GM12878 (cell line): ENCODE data around the gene KDM4C.

Experiments
- EZH2 ChIP-seq: IDR thresholded peaks from 2 replicates; pipeline ENCODE4 v1.6.1; 2012; ENCODE audit warnings: low read depth, mild to moderate bottlenecking, control low read depth, inconsistent platforms, low read length, borderline replicate concordance; ENCODE audit not compliant: control insufficient read depth
- HDAC2 ChIP-seq: fragments of 200-600 bp; sonication (generic); IDR thresholded peaks from 2 replicates; pipeline ENCODE4 v1.6.1; 2017
- MYC ChIP-seq: IDR thresholded peaks from 2 replicates; pipeline ENCODE4 v1.6.1; 2011; ENCODE audit warnings: mild to moderate bottlenecking, low read length, moderate library complexity, inconsistent platforms; ENCODE audit not compliant: insufficient read depth, insufficient replicate concordance, insufficient read length, severe bottlenecking
- PBX3 ChIP-seq: IDR thresholded peaks from 2 replicates; pipeline ENCODE4 v1.6.1; 2011; ENCODE audit warnings: mild to moderate bottlenecking, low read depth, low read length, moderate library complexity; ENCODE audit not compliant: insufficient replicate concordance
- POLR2A ChIP-seq: IDR thresholded peaks from 2 replicates; pipeline ENCODE4 v1.6.1; 2011; ENCODE audit warnings: low read depth, mild to moderate bottlenecking, low read length
- POLR2AphosphoS5 ChIP-seq: IDR thresholded peaks from 2 replicates; pipeline ENCODE4 v1.6.1; 2011; ENCODE audit warnings: mild to moderate bottlenecking, low read length, inconsistent platforms
- SIN3A ChIP-seq: IDR thresholded peaks from 2 replicates; pipeline ENCODE4 v1.6.1; 2012; ENCODE audit warnings: low read depth, low read length, improper control_type of control experiment
- ZBTB40 ChIP-seq: fragments of 450-650 bp; IDR thresholded peaks from 2 replicates; pipeline ENCODE4 v1.6.1; 2016; ENCODE audit warnings: mild to moderate bottlenecking, moderate library complexity, borderline replicate concordance
- ZNF207 ChIP-seq: fragments of 450-650 bp; IDR thresholded peaks from 2 replicates; pipeline ENCODE4 v1.6.1; 2014; ENCODE audit warnings: antibody characterized with exemption, mild to moderate bottlenecking, borderline replicate concordance
- TF ChIP-seq, protein P1 (sequence below): IDR thresholded peaks from 2 replicates; pipeline ENCODE4 v1.6.1; 2011; ENCODE audit warnings: borderline replicate concordance, low read depth, mild to moderate bottlenecking, moderate library complexity, mixed read lengths, low read length; ENCODE audit not compliant: insufficient read depth; ENCODE audit errors: extremely low read length

- TF ChIP-seq PBX3, result no peak
- no peak for TF ChIP-seq EZH2
- TF ChIP-seq HDAC2, result no peak
- no peak for TF ChIP-seq MYC
- TF ChIP-seq POLR2AphosphoS5, result no peak
- TF ChIP-seq SIN3A, result no peak
- no peak for TF ChIP-seq ZNF207
- TF ChIP-seq, protein P1, sequence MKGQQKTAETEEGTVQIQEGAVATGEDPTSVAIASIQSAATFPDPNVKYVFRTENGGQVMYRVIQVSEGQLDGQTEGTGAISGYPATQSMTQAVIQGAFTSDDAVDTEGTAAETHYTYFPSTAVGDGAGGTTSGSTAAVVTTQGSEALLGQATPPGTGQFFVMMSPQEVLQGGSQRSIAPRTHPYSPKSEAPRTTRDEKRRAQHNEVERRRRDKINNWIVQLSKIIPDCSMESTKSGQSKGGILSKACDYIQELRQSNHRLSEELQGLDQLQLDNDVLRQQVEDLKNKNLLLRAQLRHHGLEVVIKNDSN, result no peak
- TF ChIP-seq ZBTB40, result no peak
- TF ChIP-seq POLR2A, result no peak
Measured at GRCh38 chr9:6880626-6881025, 122.9 kb downstream of the KDM4C start.
